GM23248 (cell line): ENCODE data around the gene MVP. TPM values are rescaled to one million over a fixed set of nuclear protein-coding genes. Genes with fewer than 3 reads are reported as not detected.
"Not testable (repeated sequence)": the region's sequence is repeated elsewhere in the genome, so short reads cannot be mapped to it uniquely, and the experiment has no call there.

Experiments
- DNase-seq: peaks from one replicate; pipeline ENCODE4 v3.0.0-alpha.2; 2015
- H2AFZ ChIP-seq: fragments of 200-600 bp; sonication (generic); 2 replicates; pipeline ENCODE4 v1.6.1; 2016; ENCODE audit warnings: antibody characterized with exemption
- H3F3A ChIP-seq: fragments of 200-600 bp; sonication (generic); 2 replicates; pipeline ENCODE4 v1.6.1; 2016; ENCODE audit warnings: mild to moderate bottlenecking, antibody characterized with exemption, mixed run types; ENCODE audit not compliant: insufficient read depth
- H3K27ac ChIP-seq: fragments of 200-600 bp; sonication (generic); 2 replicates; pipeline ENCODE4 v1.5.1; 2016; ENCODE audit warnings: mild to moderate bottlenecking
- H3K27me3 ChIP-seq: fragments of 200-600 bp; sonication (generic); replicated peaks from 2 replicates; pipeline ENCODE4 v1.6.1; 2016; ENCODE audit warnings: mild to moderate bottlenecking; ENCODE audit not compliant: insufficient read depth
- H3K36me3 ChIP-seq: fragments of 200-600 bp; sonication (generic); 2 replicates; pipeline ENCODE4 v1.6.1; 2016; ENCODE audit warnings: low read depth, mild to moderate bottlenecking
- H3K4me1 ChIP-seq: fragments of 200-600 bp; sonication (generic); 2 replicates; pipeline ENCODE4 v1.6.1; 2016; ENCODE audit warnings: mild to moderate bottlenecking; ENCODE audit not compliant: insufficient read depth
- H3K4me2 ChIP-seq: fragments of 200-600 bp; sonication (generic); one replicate; pipeline ENCODE4 v1.6.1; 2016; ENCODE audit warnings: mild to moderate bottlenecking; ENCODE audit not compliant: unreplicated experiment
- H3K4me3 ChIP-seq: fragments of 200-600 bp; sonication (generic); 2 replicates; pipeline ENCODE4 v1.5.1; 2016; ENCODE audit warnings: mild to moderate bottlenecking
- H3K79me2 ChIP-seq: fragments of 200-600 bp; sonication (generic); 2 replicates; pipeline ENCODE4 v1.6.1; 2016; ENCODE audit warnings: mild to moderate bottlenecking; ENCODE audit not compliant: insufficient read depth
- H3K9ac ChIP-seq: fragments of 200-600 bp; sonication (generic); 2 replicates; pipeline ENCODE4 v1.6.1; 2016; ENCODE audit warnings: mild to moderate bottlenecking
- H3K9me2 ChIP-seq: fragments of 200-600 bp; sonication (generic); 2 replicates; pipeline ENCODE4 v1.6.1; 2016; ENCODE audit warnings: mixed run types, mild to moderate bottlenecking, moderate library complexity; ENCODE audit not compliant: insufficient read depth
- H3K9me3 ChIP-seq: fragments of 200-600 bp; sonication (generic); one replicate; pipeline ENCODE4 v1.6.1; 2017; ENCODE audit warnings: low read depth
- H4K20me1 ChIP-seq: fragments of 200-600 bp; sonication (generic); 2 replicates; pipeline ENCODE4 v1.6.0; 2016; ENCODE audit not compliant: insufficient read depth
- EZH2 ChIP-seq: fragments of 200-600 bp; sonication (generic); IDR thresholded peaks from 2 replicates; pipeline ENCODE4 v1.6.1; 2018; ENCODE audit warnings: antibody characterized with exemption, mild to moderate bottlenecking; ENCODE audit not compliant: insufficient read depth, poor library complexity, severe bottlenecking
- EZH2phosphoT487 ChIP-seq: fragments of 200-600 bp; sonication (generic); IDR thresholded peaks from 2 replicates; pipeline ENCODE4 v1.6.1; 2018; ENCODE audit warnings: antibody characterized with exemption, moderate library complexity, mild to moderate bottlenecking, low read depth; ENCODE audit not compliant: insufficient read depth
- WGBS, 2 experiments: methylation state at CpG; one replicate each; pipeline ENCODE4 v1.1.6; 2015 to 2017; ENCODE audit warnings: low lambda C conversion rate in 2 of 2, low coverage in 1 of 2; ENCODE audit errors: missing lambda C conversion rate in 2 of 2; 5-methylcytosine and 5-hydroxymethylcytosine counted together
- in situ Hi-C: fragments of 300-500 bp; cut with MboI; formaldehyde crosslinking; loops from 2 replicates; pipeline ENCODE4 v1.15.0; 2020
- polyA plus RNA-seq: library from polyadenylated mRNA; unstranded; fragments of >200 nt; fragmentation: Nextera tagmentation; extraction: Ambion mirVana; gene quantifications from 2 replicates; pipeline ENCODE4 v1.2.1, GENCODE V29; 2016
- total RNA-seq: library from RNA; depleted of rRNA; stranded (reverse); fragments of >200 nt; shearing (Covaris generic); gene quantifications from 2 replicates; pipeline ENCODE4 v1.2.3, GENCODE V29; 2014

The MVP gene
- total and polyA plus RNA-seq, 2 experiments from 2014 or later, result 230 to 272 TPM

DNA sequence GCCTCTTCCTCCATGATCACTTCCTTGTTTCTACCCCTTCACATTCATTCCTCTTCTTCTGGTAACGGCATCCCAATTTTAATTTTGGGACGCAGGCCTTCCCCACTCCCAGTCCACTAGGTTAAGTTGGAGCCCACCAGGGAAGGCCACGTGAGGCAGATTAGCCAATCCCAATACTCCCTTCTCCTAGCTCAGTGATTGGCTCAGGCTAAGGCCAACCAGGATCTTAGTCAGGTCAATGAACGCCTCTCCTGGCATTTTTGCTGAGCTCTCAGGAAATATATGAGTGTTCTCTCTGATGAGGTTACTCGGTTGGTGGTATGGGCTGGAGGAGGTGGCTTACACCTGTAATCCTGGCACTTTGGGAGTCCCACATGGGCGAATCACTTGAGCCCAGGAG is 63.7 kb downstream of the MVP start:
- no peak for DNase-seq
- in situ Hi-C loops, result no loop called here
- Histone ChIP-seq H3K4me1 (no peaks in the 10 kb centered on the region), H3K27ac (no peak overlapping the region), H3K9ac (no peak overlapping the region), H3K4me2 (no peak overlapping the region), H3K9me2 (no peaks in the 10 kb centered on the region), H2AFZ (no peak overlapping the region), H3K79me2 (no peaks in the 10 kb centered on the region), H3F3A (no peaks in the 10 kb centered on the region), H4K20me1 (no peaks in the 10 kb centered on the region), H3K9me3 (no peaks in the 10 kb centered on the region), H3K27me3 (no peaks in the 10 kb centered on the region), H3K36me3 (no peaks in the 10 kb centered on the region), H3K4me3 (no peak overlapping the region)
- 69 to 74% methylated on average over 6 of the region's 6 CpGs for WGBS, 2 experiments
- TF ChIP-seq EZH2phosphoT487 (no peak), EZH2 (no peak)

DNA sequence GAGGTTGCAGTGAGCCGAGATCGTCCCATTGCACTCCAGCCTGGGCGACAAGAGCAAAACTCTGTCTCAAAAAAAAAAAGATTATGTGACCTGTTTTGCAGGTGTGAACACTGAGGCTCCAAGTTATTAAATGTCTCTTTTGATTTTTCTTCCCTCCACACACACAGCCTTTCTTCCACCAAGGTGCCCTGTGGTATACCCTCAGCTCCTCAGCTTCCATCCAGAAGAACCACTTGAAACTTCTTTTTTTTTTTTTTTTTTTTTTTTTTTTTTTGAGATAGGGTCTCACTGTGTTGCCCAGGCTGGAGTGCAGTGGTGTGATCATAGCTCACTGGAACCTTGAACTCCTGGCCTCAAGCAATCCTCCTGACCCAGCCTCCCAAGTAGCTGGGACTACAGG is 69.1 kb downstream of the MVP start:
- 90 to 96% methylated on average over 3 of the region's 3 CpGs for WGBS, 2 experiments
- in situ Hi-C loops, H2AFZ ChIP-seq, H3K4me1 ChIP-seq, H3K36me3 ChIP-seq, H4K20me1 ChIP-seq, DNase-seq, H3K9me3 ChIP-seq, H3F3A ChIP-seq, H3K27ac ChIP-seq, H3K9ac ChIP-seq, H3K4me2 ChIP-seq, H3K27me3 ChIP-seq, H3K4me3 ChIP-seq, H3K79me2 ChIP-seq, H3K9me2 ChIP-seq: not testable (repeated sequence)

DNA sequence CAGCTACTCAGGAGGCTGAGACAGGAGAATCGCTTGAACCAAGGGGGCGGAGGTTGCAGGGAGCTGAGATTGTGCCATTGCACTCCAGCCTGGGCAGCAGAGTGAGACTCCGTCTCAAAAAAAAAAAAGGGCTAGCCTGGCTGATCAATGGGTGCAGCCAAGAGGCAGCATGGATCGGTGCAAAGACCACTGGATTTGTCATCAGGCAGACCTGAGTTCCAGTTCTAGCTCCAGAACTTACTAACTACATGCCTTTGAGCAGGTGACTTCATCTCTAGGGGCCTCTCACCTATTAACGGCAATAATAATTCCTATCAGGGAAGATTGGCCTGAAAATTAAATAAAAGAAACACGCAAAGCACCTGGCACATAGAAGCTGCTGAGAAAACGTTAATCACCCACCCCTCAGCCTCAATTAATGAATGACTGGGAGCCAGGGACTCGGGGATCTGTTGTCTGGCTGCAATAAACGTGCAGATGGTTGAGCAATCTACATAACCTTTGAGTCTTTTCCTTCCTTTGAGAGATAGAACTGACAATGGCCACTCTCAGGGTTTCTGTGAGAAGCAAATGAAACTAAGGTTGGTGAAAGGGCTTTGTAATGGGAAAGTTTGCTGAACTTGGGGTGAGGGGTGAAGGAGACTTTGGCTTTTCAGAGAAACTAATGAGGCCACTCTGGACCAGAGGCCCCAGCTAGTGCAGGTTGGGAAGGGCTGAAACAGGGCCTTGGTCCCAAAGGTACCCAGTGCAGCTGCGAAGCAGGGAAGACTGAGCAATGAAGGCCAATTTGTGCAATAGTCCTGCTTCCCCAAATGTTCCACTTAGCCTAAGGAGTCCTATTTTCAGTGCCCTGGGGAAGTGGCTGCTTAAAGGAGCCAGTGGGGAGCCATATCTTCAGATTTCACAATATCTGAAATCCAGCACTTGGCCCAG is 71.5 kb downstream of the MVP start:
- H3F3A ChIP-seq, result no peaks in the 10 kb centered on the region
- 66 to 73% methylated on average over 10 of the region's 10 CpGs for WGBS, 2 experiments
- no peaks in the 10 kb centered on the region for H3K4me1 ChIP-seq
- no peak overlapping the region for H3K4me3 ChIP-seq
- DNase-seq, result no peak
- H2AFZ ChIP-seq, result no peak overlapping the region
- H3K4me2 ChIP-seq, result no peak overlapping the region
- no peaks in the 10 kb centered on the region for H3K27me3 ChIP-seq
- H3K27ac ChIP-seq, result no peak overlapping the region
- no peak for TF ChIP-seq EZH2
- no peak for TF ChIP-seq EZH2phosphoT487
- H4K20me1 ChIP-seq, result no peaks in the 10 kb centered on the region
- H3K9me3 ChIP-seq, result no peaks in the 10 kb centered on the region
- H3K9ac ChIP-seq, result no peak overlapping the region
- H3K36me3 ChIP-seq, result no peaks in the 10 kb centered on the region
- in situ Hi-C loops, result no loop called here
- no peaks in the 10 kb centered on the region for H3K79me2 ChIP-seq
- H3K9me2 ChIP-seq, result no peaks in the 10 kb centered on the region

DNA sequence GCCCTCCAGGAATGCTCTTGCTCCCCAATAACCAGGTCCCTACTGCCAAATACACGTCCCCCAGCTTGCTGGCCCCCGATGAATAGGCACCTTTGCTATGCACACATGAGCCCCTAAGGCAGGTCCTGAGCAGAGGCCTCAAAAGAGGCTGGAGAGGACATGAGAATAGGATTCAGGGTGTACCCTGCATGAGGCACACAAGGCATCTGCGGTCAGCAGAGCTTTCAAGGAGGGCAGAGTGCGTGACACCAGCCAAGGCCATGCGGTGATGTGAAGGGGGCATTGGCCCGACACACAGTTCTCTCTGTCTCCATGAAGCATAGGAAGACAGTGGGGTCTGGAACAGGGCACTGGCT is 72.2 kb downstream of the MVP start:
- WGBS, 2 experiments, result 80 to 81% methylated on average over 6 of the region's 6 CpGs
- no peak overlapping the region for H3K4me2 ChIP-seq
- no peaks in the 10 kb centered on the region for H3K4me1 ChIP-seq
- H3K79me2 ChIP-seq, result no peaks in the 10 kb centered on the region
- no peak for DNase-seq
- no peak overlapping the region for H3K9ac ChIP-seq
- no peak overlapping the region for H3K4me3 ChIP-seq
- H3K9me2 ChIP-seq, result no peaks in the 10 kb centered on the region
- H2AFZ ChIP-seq, result no peak overlapping the region
- H3K27ac ChIP-seq, result no peak overlapping the region
- no peaks in the 10 kb centered on the region for H3K9me3 ChIP-seq
- no peaks in the 10 kb centered on the region for H4K20me1 ChIP-seq
- no peaks in the 10 kb centered on the region for H3F3A ChIP-seq
- H3K36me3 ChIP-seq, result no peaks in the 10 kb centered on the region
- H3K27me3 ChIP-seq, result no peaks in the 10 kb centered on the region
- no peak for TF ChIP-seq EZH2phosphoT487
- TF ChIP-seq EZH2, result no peak
- in situ Hi-C loops, result no loop called here
